Caco-2 (cell line): Measurements from ENCODE around the gene REPS1. TPM values are rescaled to one million over a fixed set of nuclear protein-coding genes. Genes with fewer than 3 reads are reported as not detected.
"Not testable (repeated sequence)": the region's sequence is repeated elsewhere in the genome, so short reads cannot be mapped to it uniquely, and the experiment has no call there.

ENCODE experiments used
- BruUV-seq: library from RNA; stranded (reverse); fragments of 400-500 nt; replicated peaks from 2 replicates; lab custom pipeline; 2021; lab: Mats Ljungman, UMichigan
- CTCF ChIA-PET: fragments of 300-600 bp; sonication (Branson Sonifier 250); formaldehyde crosslinking; loops from one replicate; lab custom pipeline; 2022; ENCODE audit warnings: antibody characterized with exemption; lab: Charles Lee
- POLR2A ChIA-PET: fragments of 300-600 bp; sonication (Branson Sonifier 250); formaldehyde crosslinking; loops from one replicate; lab custom pipeline; 2022; ENCODE audit warnings: antibody characterized with exemption; lab: Charles Lee
- DNase-seq, 2 experiments: peaks; one replicate each; pipeline versions ENCODE4 v3.0.0 to v3.0.0-alpha.2; 2020 to 2022
- H3K27me3 ChIP-seq: replicated peaks from 2 replicates; pipeline ENCODE4 v1.6.0; 2011; ENCODE audit warnings: low read length; ENCODE audit not compliant: control insufficient read depth, insufficient read depth
- H3K36me3 ChIP-seq: 2 replicates; pipeline ENCODE4 v1.5.1; 2011; ENCODE audit warnings: low read length; ENCODE audit not compliant: control insufficient read depth, insufficient read depth
- H3K4me1 ChIP-seq: fragments of 250-450 bp; sonication (Bioruptor Pico); 2 replicates; pipeline ENCODE4 v1.5.1; 2020; ENCODE audit warnings: mild to moderate bottlenecking
- H3K4me3 ChIP-seq: 2 replicates; pipeline ENCODE4 v1.5.1; 2011; ENCODE audit warnings: low read depth, mild to moderate bottlenecking, control low read depth, low read length
- H3K9me3 ChIP-seq: fragments of 250-450 bp; sonication (Bioruptor Pico); 2 replicates; pipeline ENCODE4 v1.5.1; 2020; ENCODE audit warnings: mild to moderate bottlenecking, moderate library complexity
- H3K27ac Mint-ChIP-seq: one replicate; pipeline ENCODE4 v1.8.0; 2022; ENCODE audit warnings: mixed read lengths; ENCODE audit not compliant: unreplicated experiment
- H3K27me3 Mint-ChIP-seq: one replicate; pipeline ENCODE4 v1.8.0; 2022; ENCODE audit warnings: mixed read lengths; ENCODE audit not compliant: insufficient read depth, unreplicated experiment
- H3K36me3 Mint-ChIP-seq: one replicate; pipeline ENCODE4 v1.8.0; 2022; ENCODE audit warnings: mild to moderate bottlenecking, mixed read lengths; ENCODE audit not compliant: insufficient read depth, unreplicated experiment
- H3K4me1 Mint-ChIP-seq: one replicate; pipeline ENCODE4 v1.8.0; 2022; ENCODE audit warnings: low read depth, mixed read lengths; ENCODE audit not compliant: unreplicated experiment
- H3K4me3 Mint-ChIP-seq: one replicate; pipeline ENCODE4 v1.8.0; 2022; ENCODE audit warnings: mild to moderate bottlenecking, moderate library complexity, mixed read lengths; ENCODE audit not compliant: unreplicated experiment
- H3K9me3 Mint-ChIP-seq: one replicate; pipeline ENCODE4 v1.8.0; 2022; ENCODE audit warnings: mixed read lengths; ENCODE audit not compliant: unreplicated experiment
- intact Hi-C: fragments of 100-400 bp; cut with micrococcal nuclease; formaldehyde crosslinking; loops from one replicate; pipeline ENCODE4 v1.10.0; 2022; ENCODE audit not compliant: unreplicated experiment
- total RNA-seq: library from RNA; stranded (reverse); gene quantifications from 2 replicates; pipeline ENCODE4 v1.2.3, GENCODE V29; 2022
- TF ChIP-seq, protein P1 (sequence below), 2 experiments: fragments of 200-600 bp in 1 of 2; IDR thresholded peaks; 1 replicate in 1 of 2; 2 replicates in 1 of 2; pipeline versions ENCODE4 v1.5.1 to v1.8.0; 2011 to 2022; ENCODE audit warnings: antibody characterized with exemption in 1 of 2, control low read depth in 1 of 2, inconsistent platforms in 1 of 2, low read depth in 1 of 2, low read length in 1 of 2, mild to moderate bottlenecking in 1 of 2, moderate library complexity in 1 of 2; ENCODE audit not compliant: insufficient read depth in 1 of 2, severe bottlenecking in 1 of 2, unreplicated experiment in 1 of 2

REPS1 gene
- total RNA-seq, 1 experiment from 2014 or later, result 74.1 TPM

GRCh38 chr6:139028658-139029469 lies 40.8 kb upstream of the REPS1 start, which contains the start of gene ABRACL:
Gene ABRACL, plus strand, starts transcription at chr6:139028745. Its CDS starts 5,416 bp downstream, at chr6:139034161.
- H3K9me3 Mint-ChIP-seq, result no peaks in the 10 kb centered on the region
- BruUV-seq, result no TSS peak
- H3K27me3 Mint-ChIP-seq, result no peaks in the 10 kb centered on the region
- peaks cover 8% of the 10 kb centered on the region for H3K4me1 Mint-ChIP-seq
- TF ChIP-seq, protein P1, sequence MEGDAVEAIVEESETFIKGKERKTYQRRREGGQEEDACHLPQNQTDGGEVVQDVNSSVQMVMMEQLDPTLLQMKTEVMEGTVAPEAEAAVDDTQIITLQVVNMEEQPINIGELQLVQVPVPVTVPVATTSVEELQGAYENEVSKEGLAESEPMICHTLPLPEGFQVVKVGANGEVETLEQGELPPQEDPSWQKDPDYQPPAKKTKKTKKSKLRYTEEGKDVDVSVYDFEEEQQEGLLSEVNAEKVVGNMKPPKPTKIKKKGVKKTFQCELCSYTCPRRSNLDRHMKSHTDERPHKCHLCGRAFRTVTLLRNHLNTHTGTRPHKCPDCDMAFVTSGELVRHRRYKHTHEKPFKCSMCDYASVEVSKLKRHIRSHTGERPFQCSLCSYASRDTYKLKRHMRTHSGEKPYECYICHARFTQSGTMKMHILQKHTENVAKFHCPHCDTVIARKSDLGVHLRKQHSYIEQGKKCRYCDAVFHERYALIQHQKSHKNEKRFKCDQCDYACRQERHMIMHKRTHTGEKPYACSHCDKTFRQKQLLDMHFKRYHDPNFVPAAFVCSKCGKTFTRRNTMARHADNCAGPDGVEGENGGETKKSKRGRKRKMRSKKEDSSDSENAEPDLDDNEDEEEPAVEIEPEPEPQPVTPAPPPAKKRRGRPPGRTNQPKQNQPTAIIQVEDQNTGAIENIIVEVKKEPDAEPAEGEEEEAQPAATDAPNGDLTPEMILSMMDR (IDR thresholded peaks at IDR 0.05; ENCODE audit: insufficient read depth in 1 of 2, low read depth in 1 of 2, low read length in 1 of 2, severe bottlenecking in 1 of 2, unreplicated experiment in 1 of 2), result no peak
- Histone ChIP-seq H3K36me3 (no peaks in the 10 kb centered on the region), H3K4me1 (peaks cover 2% of the 10 kb centered on the region), H3K27me3 (no peaks in the 10 kb centered on the region), H3K4me3 (peak within 1 kb of the TSS; percentile 78), H3K9me3 (no peaks in the 10 kb centered on the region)
- DNase-seq, result peak; percentile 82 to 83
- intact Hi-C loops, result loop anchor here (1.0 to 5.0 kb wide), 5 partner anchors 40 to 922 kb away; partner anchors contain the start of gene PERP
- ChIA-PET POLR2A (interaction anchor here (0.7 to 1.0 kb wide), 2 partner anchors 40 to 163 kb away, joined by 4 read pairs; no protein-coding TSS in a partner anchor), CTCF (no interaction called here)
- peaks cover 20% of the 10 kb centered on the region for H3K36me3 Mint-ChIP-seq
- no peak within 1 kb of the TSS for H3K4me3 Mint-ChIP-seq
- H3K27ac Mint-ChIP-seq, result peak within 1 kb of the TSS; percentile 84

- no peak overlapping the region for H3K4me3 Mint-ChIP-seq
- H3K4me1 Mint-ChIP-seq, result peaks cover 15% of the 10 kb centered on the region
- DNase-seq, result no peak
- ChIA-PET POLR2A (interaction anchor here (0.6 kb wide), 1 partner anchor 42 kb away, joined by 3 read pairs; no protein-coding TSS in a partner anchor), CTCF (no interaction called here)
- intact Hi-C loops, result loop anchor here (1.0 to 5.0 kb wide), 3 partner anchors 39 to 921 kb away; partner anchors contain the start of gene PERP
- Histone ChIP-seq H3K4me1 (peaks cover 7% of the 10 kb centered on the region), H3K27me3 (no peaks in the 10 kb centered on the region), H3K9me3 (no peaks in the 10 kb centered on the region), H3K36me3 (no peaks in the 10 kb centered on the region), H3K4me3 (peak overlapping the region; percentile 78)
- H3K36me3 Mint-ChIP-seq, result peaks cover 18% of the 10 kb centered on the region
- H3K27me3 Mint-ChIP-seq, result no peaks in the 10 kb centered on the region
- peak overlapping the region; percentile 84 for H3K27ac Mint-ChIP-seq
- TF ChIP-seq, protein P1 (IDR thresholded peaks at IDR 0.05; ENCODE audit: insufficient read depth in 1 of 2, low read depth in 1 of 2, low read length in 1 of 2, severe bottlenecking in 1 of 2, unreplicated experiment in 1 of 2), result no peak
- no TSS peak for BruUV-seq
- no peaks in the 10 kb centered on the region for H3K9me3 Mint-ChIP-seq
These were observed 40.2 kb upstream of the REPS1 start for GRCh38 chr6:139028215-139028657.

DNA sequence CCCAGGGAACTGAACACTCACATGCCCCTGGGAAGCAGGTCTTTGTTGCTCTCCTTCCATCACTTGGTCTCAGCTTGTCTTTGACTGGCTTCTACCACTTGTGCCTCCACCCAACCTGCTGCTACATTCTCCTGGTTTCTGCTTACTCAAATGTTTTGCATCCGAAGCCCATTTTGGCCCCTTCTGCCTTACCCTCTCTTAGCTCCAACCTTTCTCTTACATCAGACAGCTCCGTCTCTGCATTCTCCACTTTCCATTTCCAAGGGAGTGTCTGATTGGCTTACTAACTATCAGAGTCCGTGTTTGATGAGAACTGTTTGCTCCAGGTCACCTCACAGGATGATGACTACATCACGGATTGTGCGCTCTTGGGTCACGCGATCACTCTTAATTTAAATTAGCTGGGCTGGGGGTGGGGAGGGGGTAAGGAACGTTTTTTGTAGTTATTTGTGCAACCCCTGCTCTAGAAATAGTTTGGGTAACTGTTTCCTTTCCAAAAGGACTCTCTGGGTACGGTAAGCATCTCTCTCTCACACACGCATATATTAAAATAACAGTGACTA lies 39.6 kb upstream of the REPS1 start:
- Histone ChIP-seq H3K27me3 (no peaks in the 10 kb centered on the region), H3K9me3 (no peaks in the 10 kb centered on the region), H3K4me3 (peak overlapping the region; percentile 78), H3K36me3 (no peaks in the 10 kb centered on the region), H3K4me1 (peaks cover 7% of the 10 kb centered on the region)
- Mint-ChIP-seq H3K4me1 (peaks cover 13% of the 10 kb centered on the region), H3K9me3 (no peaks in the 10 kb centered on the region), H3K27me3 (no peaks in the 10 kb centered on the region), H3K36me3 (peaks cover 15% of the 10 kb centered on the region), H3K4me3 (no peak overlapping the region), H3K27ac (peak overlapping the region; percentile 84)
- POLR2A ChIA-PET, result interaction anchor here (0.6 to 0.7 kb wide), 3 partner anchors 19 to 41 kb away, joined by 3 to 4 read pairs (median 3); no protein-coding TSS in a partner anchor
- TF ChIP-seq, protein P1 (IDR thresholded peaks at IDR 0.05; ENCODE audit: insufficient read depth in 1 of 2, low read depth in 1 of 2, low read length in 1 of 2, severe bottlenecking in 1 of 2, unreplicated experiment in 1 of 2), result no peak
- peak; percentile 56 to 68 for DNase-seq
- no TSS peak for BruUV-seq
- intact Hi-C loops, result loop anchor here (1.0 to 5.0 kb wide), 3 partner anchors 38 to 920 kb away; partner anchors contain the start of gene PERP
- CTCF ChIA-PET, result interaction anchor here (0.7 kb wide), 1 partner anchor 39 kb away, joined by 5 read pairs; no protein-coding TSS in a partner anchor

DNA sequence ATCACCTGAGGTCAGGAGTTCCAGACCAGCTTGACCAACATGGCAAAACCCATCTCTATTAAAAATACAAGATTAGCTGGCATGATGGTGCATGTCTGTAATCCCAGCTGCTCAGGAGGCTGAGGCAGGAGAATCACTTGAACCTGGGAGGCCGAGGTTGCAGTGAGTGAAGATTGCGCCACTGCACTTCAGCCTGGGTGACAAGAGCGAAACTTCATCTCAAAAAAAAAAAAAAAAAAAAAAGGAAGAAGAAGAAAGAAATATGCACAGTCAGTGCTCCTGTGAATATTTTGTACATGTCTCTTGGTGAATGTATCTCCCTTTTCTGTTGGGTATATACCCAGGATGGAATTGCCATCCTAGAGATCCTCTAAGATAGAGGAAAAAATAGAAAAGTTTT lies 37.4 kb upstream of the REPS1 start:
- CTCF ChIA-PET, H3K4me3 ChIP-seq, H3K27ac Mint-ChIP-seq, H3K27me3 Mint-ChIP-seq, POLR2A ChIA-PET, BruUV-seq, H3K36me3 ChIP-seq, H3K27me3 ChIP-seq, DNase-seq, H3K9me3 Mint-ChIP-seq, H3K4me1 ChIP-seq, H3K4me3 Mint-ChIP-seq, H3K9me3 ChIP-seq: not testable (repeated sequence)
- intact Hi-C loops, result loop anchor here (5.0 kb wide), 2 partner anchors 78 to 918 kb away; partner anchors contain the start of gene PERP
- Mint-ChIP-seq H3K4me1 (peaks cover 11% of the 10 kb centered on the region), H3K36me3 (peaks cover 11% of the 10 kb centered on the region)
